ENCODE data around the gene GALK1. TPM values are rescaled to one million over a fixed set of nuclear protein-coding genes. Genes with fewer than 3 reads are reported as not detected.

GALK1 gene
- total RNA-seq, 4 donors from 2014 or later = 8.7 to 18.3 (median 11.0) TPM

DNA sequence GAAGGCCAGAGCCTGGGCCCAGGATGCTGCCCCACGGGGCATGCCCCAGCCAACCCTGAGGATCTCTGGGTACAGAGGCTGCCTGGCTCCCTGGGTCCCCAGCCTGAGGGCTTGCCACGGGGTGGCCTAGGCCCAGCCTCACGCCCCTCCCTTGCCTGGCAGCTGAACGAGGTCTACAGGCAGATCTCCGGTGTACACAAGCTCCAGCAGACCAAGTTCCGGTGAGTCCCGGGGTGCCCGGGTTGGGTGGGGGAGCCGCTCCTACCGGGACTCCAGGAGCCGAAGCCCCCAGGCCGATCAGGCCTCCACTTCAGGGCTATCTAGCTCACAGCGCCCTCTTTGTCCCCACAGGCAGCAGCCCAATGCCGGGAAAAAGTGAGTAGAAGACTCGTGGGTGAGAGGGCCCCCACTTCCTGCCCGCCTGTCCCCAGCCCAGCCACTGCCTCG is 24.3 kb downstream of the GALK1 start:
- Histone ChIP-seq H3K27ac (no peak overlapping the region), H3K4me3 (no peak overlapping the region), H3K9me3 (no peaks in the 10 kb centered on the region), H3K36me3 (no peaks in the 10 kb centered on the region), H3K4me1 (no peaks in the 10 kb centered on the region), H3K27me3 (no peaks in the 10 kb centered on the region)
- intact Hi-C loops (cut with DNase I; ENCODE audit: low total_unique reads) = no loop called here
- TF ChIP-seq POLR2A (IDR thresholded peaks at IDR 0.05) = no peak
- no peak for TF ChIP-seq CTCF (IDR thresholded peaks at IDR 0.05 in 4 of 5, conservative IDR thresholded peaks at IDR 0.05 in 1 of 5)
- in situ Hi-C loops (cut with MboI; ENCODE audit: low sequenced_read_pairs in 4 of 4) = loop anchor here in 1 of 4 donors (10.0 kb wide), 1 partner anchor 106 kb away; the partner anchor contains the start of gene SMIM5
- DNase-seq (no peak), ATAC-seq (no peak)

DNA sequence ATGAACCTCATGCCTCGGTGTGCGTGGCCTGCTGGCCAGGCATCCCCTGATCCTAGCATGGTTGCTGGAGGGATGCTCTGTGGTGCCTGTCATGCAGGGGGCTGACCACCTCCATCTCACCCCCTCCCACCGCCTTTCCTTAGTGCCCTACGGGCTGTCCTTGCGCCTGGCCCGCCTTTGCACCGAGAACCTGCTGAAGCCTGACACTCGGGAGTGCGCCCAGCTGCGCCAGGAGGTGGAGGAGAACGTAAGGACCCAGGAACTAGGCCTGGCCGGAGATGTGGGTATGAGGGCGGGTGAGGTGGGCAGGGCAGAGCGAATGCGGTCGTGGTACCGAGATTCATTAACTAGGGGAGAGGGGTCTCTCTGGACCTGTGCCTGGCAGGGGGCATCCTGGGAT is 24.8 kb downstream of the GALK1 start:
- Histone ChIP-seq H3K27me3 (no peaks in the 10 kb centered on the region), H3K4me1 (no peaks in the 10 kb centered on the region), H3K36me3 (no peaks in the 10 kb centered on the region), H3K9me3 (no peaks in the 10 kb centered on the region), H3K27ac (no peak overlapping the region), H3K4me3 (no peak overlapping the region)
- TF ChIP-seq CTCF (IDR thresholded peaks at IDR 0.05 in 4 of 5, conservative IDR thresholded peaks at IDR 0.05 in 1 of 5) = no peak
- no peak for TF ChIP-seq POLR2A (IDR thresholded peaks at IDR 0.05)
- DNase-seq (no peak), ATAC-seq (no peak)
- in situ Hi-C loops (cut with MboI; ENCODE audit: low sequenced_read_pairs in 4 of 4) = loop anchor here in 1 of 4 donors (10.0 kb wide), 1 partner anchor 105 kb away; the partner anchor contains the start of gene SMIM5
- intact Hi-C loops (cut with DNase I; ENCODE audit: low total_unique reads) = no loop called here

- in situ Hi-C loops (cut with MboI; ENCODE audit: low sequenced_read_pairs in 4 of 4) = loop anchor here in 1 of 4 donors (10.0 kb wide), 1 partner anchor 105 kb away; the partner anchor contains the start of gene SMIM5
- ATAC-seq (no peak), DNase-seq (no peak)
- no peaks in the 10 kb centered on the region for H3K36me3 ChIP-seq
- no peak overlapping the region for H3K4me3 ChIP-seq
- no peaks in the 10 kb centered on the region for H3K9me3 ChIP-seq
- no peaks in the 10 kb centered on the region for H3K27me3 ChIP-seq
- H3K27ac ChIP-seq = no peak overlapping the region
- TF ChIP-seq POLR2A (IDR thresholded peaks at IDR 0.05) = no peak
- TF ChIP-seq CTCF (IDR thresholded peaks at IDR 0.05 in 4 of 5, conservative IDR thresholded peaks at IDR 0.05 in 1 of 5) = no peak
- no peaks in the 10 kb centered on the region for H3K4me1 ChIP-seq
- intact Hi-C loops (cut with DNase I; ENCODE audit: low total_unique reads) = no loop called here
These were observed 25.2 kb downstream of the GALK1 start for GRCh38 chr17:75739801-75740200.

DNA sequence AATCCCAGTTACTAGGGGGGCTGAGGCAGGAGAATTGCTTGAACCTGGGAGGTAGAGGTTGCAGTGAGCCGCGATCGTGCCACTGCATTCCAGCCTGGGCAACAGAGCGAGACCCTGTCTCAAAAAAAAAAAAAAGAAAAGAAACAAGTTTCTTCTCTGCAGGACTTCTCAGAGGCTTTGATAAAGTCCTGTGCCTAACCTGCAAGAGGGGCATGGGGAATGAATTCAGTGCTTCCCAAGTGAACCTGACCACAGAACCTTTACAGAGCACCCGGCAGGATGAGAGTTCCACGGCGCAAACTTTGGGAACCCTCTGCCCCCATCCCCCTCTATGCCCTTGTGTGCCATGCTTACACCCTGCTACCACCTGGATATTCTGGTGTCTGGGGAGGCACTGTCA is 25.8 kb downstream of the GALK1 start:
- H3K36me3 ChIP-seq = no peaks in the 10 kb centered on the region
- no peak for DNase-seq
- no peak for ATAC-seq
- no peak overlapping the region for H3K4me3 ChIP-seq
- no peak overlapping the region for H3K27ac ChIP-seq
- H3K4me1 ChIP-seq = no peaks in the 10 kb centered on the region
- in situ Hi-C loops (cut with MboI; ENCODE audit: low sequenced_read_pairs in 4 of 4) (no loop called here), intact Hi-C loops (cut with DNase I; ENCODE audit: low total_unique reads) (no loop called here)
- H3K27me3 ChIP-seq = no peaks in the 10 kb centered on the region
- no peaks in the 10 kb centered on the region for H3K9me3 ChIP-seq
- TF ChIP-seq POLR2A (IDR thresholded peaks at IDR 0.05) = no peak
- no peak for TF ChIP-seq CTCF (IDR thresholded peaks at IDR 0.05 in 4 of 5, conservative IDR thresholded peaks at IDR 0.05 in 1 of 5)

DNA sequence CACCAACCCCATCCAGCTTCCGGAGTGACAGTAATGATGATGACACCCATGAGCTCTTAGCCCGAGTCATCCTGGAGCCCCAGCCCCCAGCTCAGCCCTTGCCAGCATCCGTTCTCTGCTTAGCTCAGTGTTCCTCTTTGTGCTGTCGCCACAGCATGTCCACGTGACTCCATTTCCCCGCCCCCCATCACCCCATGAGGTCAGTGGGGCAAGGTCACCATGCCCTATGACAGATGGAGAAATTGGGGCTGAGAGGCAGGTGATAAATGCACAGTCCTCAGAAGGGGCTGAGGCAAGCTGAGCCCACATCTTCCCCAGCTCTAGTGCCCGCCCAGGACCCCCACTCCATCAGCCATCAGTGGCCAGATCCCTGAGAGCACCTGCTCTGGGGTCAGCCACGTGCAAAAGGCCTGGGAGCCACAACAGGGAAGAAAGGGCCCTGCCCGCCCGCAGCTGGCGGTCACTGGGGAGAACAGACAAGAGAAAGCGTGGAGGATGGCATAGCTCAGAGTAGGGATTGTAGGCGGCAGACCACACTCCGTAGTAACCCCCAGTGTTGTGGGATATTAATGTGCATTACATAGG is 26.7 kb downstream of the GALK1 start:
- ATAC-seq (no peak), DNase-seq (no peak)
- in situ Hi-C loops (cut with MboI; ENCODE audit: low sequenced_read_pairs in 4 of 4) = no loop called here
- Histone ChIP-seq H3K4me1 (no peaks in the 10 kb centered on the region), H3K4me3 (no peak overlapping the region), H3K36me3 (no peaks in the 10 kb centered on the region), H3K27me3 (no peaks in the 10 kb centered on the region), H3K27ac (no peak overlapping the region), H3K9me3 (no peaks in the 10 kb centered on the region)
- intact Hi-C loops (cut with DNase I; ENCODE audit: low total_unique reads) = no loop called here
- no peak for TF ChIP-seq POLR2A (IDR thresholded peaks at IDR 0.05)
- no peak for TF ChIP-seq CTCF (IDR thresholded peaks at IDR 0.05 in 4 of 5, conservative IDR thresholded peaks at IDR 0.05 in 1 of 5)

Measured in gastrocnemius medialis (tissue), 4 donors.